GM12874 (cell line): Measurements from ENCODE around the gene PER3.

Source experiments
- TF ChIP-seq, protein P1 (sequence below): IDR thresholded peaks from 2 replicates; pipeline ENCODE4 v1.5.1; 2011; ENCODE audit warnings: low read depth, mild to moderate bottlenecking, control low read depth, low read length, moderate library complexity; ENCODE audit not compliant: insufficient read depth

The PER3 gene

DNA sequence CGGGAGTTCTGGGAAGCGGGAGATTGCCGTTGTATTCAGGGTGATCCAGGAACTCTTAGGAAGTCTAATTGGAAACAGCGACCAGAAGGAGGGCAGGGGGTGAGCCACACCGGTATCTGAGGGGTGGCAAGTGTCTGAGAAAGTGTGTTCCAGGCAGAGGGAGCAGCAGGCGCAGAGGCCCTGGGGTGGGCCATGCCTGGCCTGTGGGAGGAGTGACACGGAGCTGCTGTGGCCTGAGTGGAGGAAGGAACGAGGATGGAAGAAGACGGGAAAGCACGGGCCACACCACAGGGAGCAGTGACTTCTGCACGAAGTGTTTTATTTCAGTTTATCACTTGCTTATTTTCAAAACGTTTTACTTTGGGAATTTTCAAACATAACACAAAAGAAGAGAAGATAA is 11.3 kb downstream of the PER3 start:
- TF ChIP-seq, protein P1, sequence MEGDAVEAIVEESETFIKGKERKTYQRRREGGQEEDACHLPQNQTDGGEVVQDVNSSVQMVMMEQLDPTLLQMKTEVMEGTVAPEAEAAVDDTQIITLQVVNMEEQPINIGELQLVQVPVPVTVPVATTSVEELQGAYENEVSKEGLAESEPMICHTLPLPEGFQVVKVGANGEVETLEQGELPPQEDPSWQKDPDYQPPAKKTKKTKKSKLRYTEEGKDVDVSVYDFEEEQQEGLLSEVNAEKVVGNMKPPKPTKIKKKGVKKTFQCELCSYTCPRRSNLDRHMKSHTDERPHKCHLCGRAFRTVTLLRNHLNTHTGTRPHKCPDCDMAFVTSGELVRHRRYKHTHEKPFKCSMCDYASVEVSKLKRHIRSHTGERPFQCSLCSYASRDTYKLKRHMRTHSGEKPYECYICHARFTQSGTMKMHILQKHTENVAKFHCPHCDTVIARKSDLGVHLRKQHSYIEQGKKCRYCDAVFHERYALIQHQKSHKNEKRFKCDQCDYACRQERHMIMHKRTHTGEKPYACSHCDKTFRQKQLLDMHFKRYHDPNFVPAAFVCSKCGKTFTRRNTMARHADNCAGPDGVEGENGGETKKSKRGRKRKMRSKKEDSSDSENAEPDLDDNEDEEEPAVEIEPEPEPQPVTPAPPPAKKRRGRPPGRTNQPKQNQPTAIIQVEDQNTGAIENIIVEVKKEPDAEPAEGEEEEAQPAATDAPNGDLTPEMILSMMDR = no peak

DNA sequence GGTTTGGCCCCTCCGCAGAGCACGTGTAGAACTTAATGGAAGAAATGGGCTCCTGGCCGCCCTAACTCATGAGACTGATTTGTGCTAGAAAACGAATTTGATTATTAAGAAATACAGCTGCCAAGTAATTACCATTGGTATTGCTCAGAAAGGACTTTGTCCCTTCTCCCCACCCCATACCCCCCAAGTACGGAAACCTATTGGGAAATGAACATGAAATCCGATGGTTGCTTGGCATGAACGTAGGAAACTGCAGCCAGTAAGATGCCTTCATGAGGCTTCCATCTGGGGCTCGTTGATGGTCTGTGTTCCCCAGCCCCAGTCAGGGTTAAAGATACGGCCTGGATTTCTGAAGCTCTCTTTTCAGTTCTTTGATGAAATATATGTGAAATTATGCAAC is 21.4 kb downstream of the PER3 start:
- TF ChIP-seq, protein P1 = no peak

DNA sequence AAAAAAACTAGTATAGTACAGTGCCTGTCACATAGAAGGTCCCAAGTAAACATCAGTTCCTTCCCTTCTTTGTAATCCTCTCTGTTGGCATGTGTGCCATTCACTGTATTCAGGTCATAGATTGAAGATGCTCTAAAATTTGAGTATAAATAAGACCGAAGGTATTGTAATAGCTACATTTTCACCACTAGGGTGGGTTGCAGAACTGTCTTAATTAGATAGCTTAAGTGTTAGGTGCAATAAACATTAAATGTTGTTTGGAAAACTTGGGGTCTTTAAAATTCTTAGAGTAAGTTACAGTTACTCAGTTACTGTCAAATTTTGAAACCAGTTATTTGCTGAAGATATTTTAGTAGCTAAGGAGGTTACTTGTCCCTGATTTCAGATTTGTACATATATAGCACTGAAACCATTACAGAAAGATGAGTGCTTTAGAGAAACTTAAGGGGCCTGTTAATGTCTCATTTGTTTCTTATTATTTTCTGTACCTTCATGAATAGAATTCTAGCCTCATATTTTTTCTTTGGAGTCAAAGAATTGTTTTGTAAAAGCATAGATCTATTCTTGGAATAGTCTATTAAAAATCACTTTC is 24.3 kb downstream of the PER3 start:
- TF ChIP-seq, protein P1 = peak; percentile 39; the same call in 1 of the 2 replicates

DNA sequence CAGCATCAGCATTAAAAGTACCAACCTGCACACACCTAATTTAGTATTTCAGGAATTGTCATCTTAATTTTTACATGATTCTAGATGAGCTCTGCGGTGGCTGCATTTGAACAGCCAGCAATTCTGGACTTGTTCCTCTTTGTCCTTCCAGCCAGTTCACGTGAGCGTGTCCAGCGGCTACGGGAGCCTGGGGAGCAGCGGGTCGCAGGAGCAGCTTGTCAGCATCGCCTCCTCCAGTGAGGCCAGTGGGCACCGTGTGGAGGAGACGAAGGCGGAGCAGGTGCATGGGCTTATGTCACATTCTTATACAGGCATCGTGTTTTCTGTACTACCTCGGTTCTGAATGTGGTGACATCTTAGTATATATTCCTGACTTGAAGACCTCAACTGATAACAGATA is 25.7 kb downstream of the PER3 start:
- TF ChIP-seq, protein P1 = no peak

DNA sequence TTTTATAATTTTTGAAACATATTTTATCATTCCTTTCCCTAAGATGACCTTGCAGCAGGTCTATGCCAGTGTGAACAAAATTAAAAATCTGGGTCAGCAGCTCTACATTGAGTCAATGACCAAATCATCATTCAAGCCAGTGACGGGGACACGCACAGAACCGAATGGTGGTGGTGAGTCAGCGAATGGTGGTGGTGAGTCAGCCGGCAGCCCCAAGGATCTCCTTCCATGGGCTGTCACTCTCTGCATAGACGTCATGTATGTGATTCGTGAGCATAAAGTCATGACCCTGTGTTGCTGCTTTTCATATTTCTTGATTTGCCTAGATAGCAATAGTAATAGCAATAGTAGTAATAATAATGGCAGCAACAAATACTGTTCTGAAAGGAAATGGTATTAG is 26.3 kb downstream of the PER3 start:
- TF ChIP-seq, protein P1 = no peak

DNA sequence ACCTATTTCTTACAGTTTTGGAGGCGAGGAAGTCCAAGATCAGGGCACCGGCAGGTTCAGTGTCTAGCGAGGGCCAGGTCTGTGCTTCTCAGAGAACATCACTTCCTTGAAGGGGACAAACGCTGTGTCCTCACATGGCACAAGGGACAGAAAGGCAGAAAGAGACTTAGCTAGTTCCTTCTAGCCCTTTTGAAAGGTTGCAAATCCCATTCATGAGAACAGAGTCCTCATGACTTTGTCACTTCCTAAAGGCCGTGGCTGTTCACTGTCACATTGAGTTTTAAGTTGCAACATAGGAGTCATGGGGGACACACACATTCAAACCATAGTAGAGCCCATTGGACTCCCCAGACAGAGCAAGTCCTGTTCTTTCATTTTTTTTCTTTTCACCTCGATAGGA is 27.4 kb downstream of the PER3 start:
- TF ChIP-seq, protein P1 = no peak

DNA sequence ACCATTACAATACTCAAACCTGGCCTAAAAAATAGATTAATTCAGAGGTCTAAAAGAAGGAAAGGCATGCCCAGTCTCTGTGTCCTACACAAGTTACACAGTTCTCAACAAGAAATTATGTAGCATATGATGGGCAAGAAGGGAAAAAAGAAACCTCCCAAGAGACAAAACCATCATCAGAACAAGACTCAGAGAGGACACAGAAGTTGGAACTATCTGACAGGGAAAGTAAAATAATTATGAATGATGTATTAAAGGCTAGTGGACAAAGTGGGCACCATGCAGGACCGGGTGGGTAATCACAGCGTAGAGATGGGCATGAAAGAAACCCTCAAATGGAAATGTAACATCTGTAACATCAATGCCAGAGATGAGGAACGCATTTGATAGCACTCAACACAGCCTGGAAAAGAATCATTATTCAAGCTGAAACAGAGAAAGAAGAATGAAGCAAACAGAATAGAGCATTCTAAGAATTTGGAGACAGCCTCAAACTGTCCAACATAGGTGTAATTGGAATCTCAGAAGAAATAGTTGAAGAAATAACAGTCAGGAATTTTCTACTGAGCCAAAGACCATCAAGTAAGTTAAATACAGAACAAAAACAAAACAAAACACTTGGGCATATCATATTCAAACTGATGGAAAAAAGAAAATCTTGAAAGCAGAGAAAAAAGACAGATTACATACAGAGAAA is 29.7 kb downstream of the PER3 start:
- TF ChIP-seq, protein P1 = no peak
